Measurements from ENCODE around the gene FMN1.

GRCh38 chr15:33119273-33119672 lies 75.2 kb downstream of the FMN1 start:
- TF ChIP-seq CTCF (conservative IDR thresholded peaks at IDR 0.05) (no peak), EZH2 (IDR thresholded peaks at IDR 0.05; ENCODE audit: low read depth) (no peak)
